Lower leg skin (tissue), 4 donors: ENCODE measurements around the gene DDX55. TPM values are rescaled to one million over a fixed set of nuclear protein-coding genes. Genes with fewer than 3 reads are reported as not detected.
"Not testable (repeated sequence)": the region's sequence is repeated elsewhere in the genome, so short reads cannot be mapped to it uniquely, and the experiment has no call there.

Source experiments
- DNase-seq, 2 donors: peaks; one replicate each; pipeline ENCODE4 v3.0.0-alpha.2; 2019; ENCODE audit warnings: low spot score in 2 of 2
- H3K4me3 ChIP-seq: fragments of 200-600 bp; sonication (generic); 2 replicates; pipeline ENCODE4 v1.5.1; 2017; ENCODE audit warnings: mild to moderate bottlenecking, low read depth; ENCODE audit not compliant: poor library complexity, severe bottlenecking
- POLR2A ChIP-seq, 2 donors: fragments of 450-650 bp; IDR thresholded peaks; one replicate each; pipeline ENCODE4 v1.6.1; 2016 to 2017; ENCODE audit warnings: antibody characterized with exemption in 2 of 2, mild to moderate bottlenecking in 1 of 2, moderate library complexity in 1 of 2
- WGBS, 2 donors: methylation state at CpG; one replicate each; pipeline ENCODE4 v1.1.5; 2018; 5-methylcytosine and 5-hydroxymethylcytosine counted together
- intact Hi-C: fragments of 100-400 bp; cut with DNase I; formaldehyde crosslinking; loops from one replicate; pipeline ENCODE4 v1.15.0; 2023; ENCODE audit warnings: low total_unique reads
- total RNA-seq, 4 donors: library from RNA; depleted of rRNA; stranded (reverse); fragments of >200 nt; gene quantifications; one replicate each; pipeline ENCODE4 v1.1.0, GENCODE V29; 2016
- TF ChIP-seq, protein P1 (sequence below), 3 donors: fragments of 450-650 bp; IDR thresholded peaks; one replicate each; pipeline ENCODE4 v1.5.1; 2016; ENCODE audit warnings: antibody characterized with exemption in 3 of 3, mild to moderate bottlenecking in 3 of 3, moderate library complexity in 2 of 3

Gene DDX55, protein sequence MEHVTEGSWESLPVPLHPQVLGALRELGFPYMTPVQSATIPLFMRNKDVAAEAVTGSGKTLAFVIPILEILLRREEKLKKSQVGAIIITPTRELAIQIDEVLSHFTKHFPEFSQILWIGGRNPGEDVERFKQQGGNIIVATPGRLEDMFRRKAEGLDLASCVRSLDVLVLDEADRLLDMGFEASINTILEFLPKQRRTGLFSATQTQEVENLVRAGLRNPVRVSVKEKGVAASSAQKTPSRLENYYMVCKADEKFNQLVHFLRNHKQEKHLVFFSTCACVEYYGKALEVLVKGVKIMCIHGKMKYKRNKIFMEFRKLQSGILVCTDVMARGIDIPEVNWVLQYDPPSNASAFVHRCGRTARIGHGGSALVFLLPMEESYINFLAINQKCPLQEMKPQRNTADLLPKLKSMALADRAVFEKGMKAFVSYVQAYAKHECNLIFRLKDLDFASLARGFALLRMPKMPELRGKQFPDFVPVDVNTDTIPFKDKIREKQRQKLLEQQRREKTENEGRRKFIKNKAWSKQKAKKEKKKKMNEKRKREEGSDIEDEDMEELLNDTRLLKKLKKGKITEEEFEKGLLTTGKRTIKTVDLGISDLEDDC
- total RNA-seq, result 10 to 100 TPM; 15.7 to 67.6 (median 21.0) TPM

DNA sequence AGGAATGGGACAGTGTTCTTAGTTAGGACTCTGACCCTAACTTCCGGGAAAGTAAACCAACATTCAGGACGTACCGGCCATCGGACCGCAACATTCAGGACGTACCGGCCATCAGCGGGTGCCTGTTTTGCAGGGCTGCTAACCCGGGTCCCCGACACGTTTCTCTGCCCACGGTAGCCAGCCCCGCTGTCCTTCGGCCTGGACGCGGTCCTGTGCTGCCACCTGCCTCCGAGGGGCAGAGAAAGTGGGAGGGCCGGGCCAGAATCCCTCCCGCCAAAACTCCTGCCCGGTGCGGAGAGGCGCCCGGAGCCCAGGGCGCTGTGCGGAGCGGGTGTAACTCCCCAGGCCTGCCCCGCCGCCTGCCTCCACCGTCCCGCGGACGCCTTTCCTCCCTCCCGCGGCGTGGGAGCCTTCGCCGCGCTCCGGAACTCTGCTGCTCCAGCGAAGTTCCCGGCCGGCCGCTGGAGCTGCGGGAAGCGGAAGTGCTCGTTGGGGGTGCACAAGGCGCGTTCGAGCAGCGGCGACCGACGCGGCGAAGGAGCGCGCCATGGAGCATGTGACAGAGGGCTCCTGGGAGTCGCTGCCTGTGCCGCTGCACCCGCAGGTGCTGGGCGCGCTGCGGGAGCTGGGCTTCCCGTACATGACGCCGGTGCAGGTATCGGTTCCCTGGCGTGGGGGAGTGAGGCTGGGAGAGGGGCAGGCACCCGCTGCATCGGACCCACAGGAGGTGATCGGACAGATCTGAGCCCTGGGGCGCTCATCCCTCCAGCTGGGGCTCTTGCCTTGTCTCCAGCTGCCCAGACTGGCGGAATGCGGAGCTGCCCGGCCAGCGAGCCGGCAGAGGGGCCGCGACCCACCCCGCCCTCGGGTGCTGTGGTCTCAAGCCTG lies at the start of gene DDX55:
TSS of gene DDX55 (plus strand) at position 498 of the 888 bp plus-strand sequence. CDS start at position 548, 50 bp downstream.
- peak within 1 kb of the TSS; percentile 99 for H3K4me3 ChIP-seq
- intact Hi-C loops, result no loop called here
- 0 to 1% methylated on average over 23 to 45 of the region's 81 CpGs for WGBS, 2 donors
- TF ChIP-seq, protein P1, sequence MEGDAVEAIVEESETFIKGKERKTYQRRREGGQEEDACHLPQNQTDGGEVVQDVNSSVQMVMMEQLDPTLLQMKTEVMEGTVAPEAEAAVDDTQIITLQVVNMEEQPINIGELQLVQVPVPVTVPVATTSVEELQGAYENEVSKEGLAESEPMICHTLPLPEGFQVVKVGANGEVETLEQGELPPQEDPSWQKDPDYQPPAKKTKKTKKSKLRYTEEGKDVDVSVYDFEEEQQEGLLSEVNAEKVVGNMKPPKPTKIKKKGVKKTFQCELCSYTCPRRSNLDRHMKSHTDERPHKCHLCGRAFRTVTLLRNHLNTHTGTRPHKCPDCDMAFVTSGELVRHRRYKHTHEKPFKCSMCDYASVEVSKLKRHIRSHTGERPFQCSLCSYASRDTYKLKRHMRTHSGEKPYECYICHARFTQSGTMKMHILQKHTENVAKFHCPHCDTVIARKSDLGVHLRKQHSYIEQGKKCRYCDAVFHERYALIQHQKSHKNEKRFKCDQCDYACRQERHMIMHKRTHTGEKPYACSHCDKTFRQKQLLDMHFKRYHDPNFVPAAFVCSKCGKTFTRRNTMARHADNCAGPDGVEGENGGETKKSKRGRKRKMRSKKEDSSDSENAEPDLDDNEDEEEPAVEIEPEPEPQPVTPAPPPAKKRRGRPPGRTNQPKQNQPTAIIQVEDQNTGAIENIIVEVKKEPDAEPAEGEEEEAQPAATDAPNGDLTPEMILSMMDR (IDR thresholded peaks at IDR 0.05), result no peak
- no peak for TF ChIP-seq POLR2A (IDR thresholded peaks at IDR 0.05)
- DNase-seq, result peak; percentile 64 to 96

DNA sequence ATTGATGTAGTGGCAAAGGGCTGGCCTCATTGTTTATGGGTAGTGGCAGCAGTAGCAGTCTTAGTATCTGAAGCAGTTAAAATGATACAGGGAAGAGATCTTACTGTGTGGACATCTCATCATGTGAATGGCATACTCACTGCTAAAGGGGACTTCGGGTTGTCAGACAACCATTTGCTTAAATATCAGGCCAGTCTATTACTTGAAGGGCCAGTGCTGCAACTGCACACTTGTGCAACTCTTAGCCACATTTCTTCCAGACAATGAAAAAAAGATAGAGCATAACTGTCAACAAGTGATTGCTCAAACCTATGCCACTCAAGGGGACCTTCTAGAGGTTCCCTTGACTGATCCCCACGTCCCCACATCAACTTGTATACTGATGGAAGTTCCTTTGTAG lies 47.8 kb upstream of the DDX55 start:
- intact Hi-C loops, DNase-seq, H3K4me3 ChIP-seq: not testable (repeated sequence)
- WGBS, 2 donors, result 59 to 73% methylated on average over 2 of the region's 2 CpGs

DNA sequence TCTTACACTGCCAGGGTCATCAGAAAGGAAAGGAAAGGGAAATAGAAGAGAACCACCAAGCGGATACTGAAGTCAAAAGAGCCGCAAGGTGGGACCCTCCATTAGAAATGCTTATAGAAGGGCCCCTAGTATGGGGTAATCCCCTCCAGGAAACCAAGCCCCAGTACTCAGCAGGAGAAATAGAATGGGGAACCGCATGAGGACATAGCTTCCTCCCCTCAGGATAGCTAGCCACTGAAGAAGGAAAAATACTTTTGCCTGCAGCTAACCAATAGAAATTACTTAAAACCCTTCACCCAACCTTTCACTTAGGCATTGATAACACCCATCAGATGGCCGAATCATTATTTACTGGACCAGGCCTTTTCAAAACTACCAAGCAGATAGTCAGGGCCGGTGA lies 47.1 kb upstream of the DDX55 start:
- WGBS, 2 donors, result 85 to 94% methylated on average over 5 of the region's 5 CpGs
- intact Hi-C loops, result not testable (repeated sequence)

DNA sequence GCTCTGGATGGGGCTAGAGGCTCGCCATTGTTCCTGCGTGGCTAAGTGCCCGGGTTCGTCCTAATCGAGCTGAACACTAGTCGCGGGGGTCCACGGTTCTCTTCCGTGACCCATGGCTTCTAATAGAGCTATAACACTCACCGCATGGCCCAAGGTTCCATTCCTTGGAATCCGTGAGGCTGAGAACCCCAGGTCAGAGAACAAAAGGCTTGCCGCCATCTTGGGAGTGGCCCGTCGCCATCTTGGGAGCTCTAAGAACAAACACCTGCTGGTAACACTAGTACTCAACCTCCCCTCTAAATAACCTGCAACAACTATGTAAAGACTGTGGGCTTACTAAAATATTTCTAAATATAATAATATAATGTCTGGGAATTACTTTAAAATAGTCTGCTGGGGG lies 43.4 kb upstream of the DDX55 start:
- DNase-seq, intact Hi-C loops, H3K4me3 ChIP-seq: not testable (repeated sequence)
- 92 to 96% methylated on average over 14 of the region's 14 CpGs for WGBS, 2 donors

More for the DNA sequence above, 47.1 kb upstream of the DDX55 start:
- H3K4me3 ChIP-seq, DNase-seq: not testable (repeated sequence)

DNA sequence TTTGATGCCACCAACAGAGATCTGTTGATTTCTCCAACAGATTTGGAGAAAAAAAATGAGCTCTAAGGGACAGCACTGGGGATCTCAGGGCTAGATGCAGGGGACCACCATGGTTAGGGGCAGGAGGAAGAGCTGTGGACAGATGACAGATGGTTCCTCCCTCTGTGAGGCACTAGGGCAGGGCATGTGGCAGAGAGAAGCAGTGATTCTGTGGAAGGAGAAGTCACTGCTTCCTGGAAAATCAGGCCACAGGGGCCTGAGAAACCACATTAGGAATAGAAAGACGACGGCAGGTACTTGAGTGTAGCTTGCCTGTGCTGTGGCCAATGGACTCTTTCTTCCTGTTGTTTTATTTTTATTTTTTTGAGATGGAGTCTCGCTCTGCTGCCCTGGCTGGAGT lies 42.4 kb upstream of the DDX55 start:
- intact Hi-C loops, result no loop called here
- no peak for TF ChIP-seq POLR2A (IDR thresholded peaks at IDR 0.05)
- TF ChIP-seq, protein P1 (IDR thresholded peaks at IDR 0.05), result no peak
- no peak overlapping the region for H3K4me3 ChIP-seq
- 73 to 79% methylated on average over 3 of the region's 3 CpGs for WGBS, 2 donors
- DNase-seq, result no peak

DNA sequence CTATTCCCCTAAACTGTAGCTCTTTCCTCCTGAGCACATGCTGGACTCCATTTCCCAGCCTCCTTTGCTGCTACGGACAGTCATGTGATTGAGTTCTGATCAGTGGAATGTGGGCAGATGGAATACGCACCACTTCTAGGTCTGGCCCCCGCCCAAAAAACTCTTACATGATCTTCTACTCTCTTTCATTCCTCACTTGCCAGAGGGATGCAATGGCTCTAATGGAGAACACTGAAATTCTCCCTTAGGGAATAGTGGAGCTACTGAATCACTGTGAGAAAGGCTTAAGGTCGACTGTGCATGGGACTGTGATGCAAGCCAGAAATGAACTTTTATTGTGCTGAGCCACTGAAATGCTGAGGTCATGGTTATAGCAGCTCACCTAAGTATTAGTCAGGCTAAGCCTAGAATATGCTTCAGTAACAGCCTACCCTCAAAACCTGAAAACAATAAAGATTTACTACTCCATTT lies 30.5 kb upstream of the DDX55 start:
- WGBS, 2 donors, result 24 to 30% methylated on average over 4 of the region's 4 CpGs
- DNase-seq, result peak; percentile 61 to 86
- no peak for TF ChIP-seq POLR2A (IDR thresholded peaks at IDR 0.05)
- TF ChIP-seq, protein P1 (IDR thresholded peaks at IDR 0.05), result no peak
- intact Hi-C loops, result no loop called here
- H3K4me3 ChIP-seq, result no peak overlapping the region

DNA sequence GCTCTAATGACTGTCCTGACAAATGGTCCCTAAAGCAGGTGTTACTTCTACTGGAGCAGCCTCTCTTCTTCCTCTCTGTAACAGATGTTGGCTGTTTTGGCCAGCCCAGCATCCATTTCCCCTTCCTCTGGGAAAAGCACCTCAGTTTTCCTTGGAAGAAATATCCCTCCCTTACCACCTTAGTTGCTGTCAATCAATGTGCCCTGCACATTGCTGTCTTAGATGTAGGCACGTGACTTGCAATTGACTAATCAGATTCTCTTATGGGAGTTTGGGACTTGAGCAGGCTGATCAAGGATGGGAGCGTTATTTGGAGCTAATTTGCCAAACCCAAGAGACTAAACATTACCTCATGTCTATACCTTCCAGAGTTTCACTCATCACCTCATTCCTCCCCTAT lies 29.5 kb upstream of the DDX55 start:
- TF ChIP-seq, protein P1 (IDR thresholded peaks at IDR 0.05), result no peak
- TF ChIP-seq POLR2A (IDR thresholded peaks at IDR 0.05), result no peak
- WGBS, 2 donors, result 44 to 86% methylated on average over 2 of the region's 2 CpGs
- intact Hi-C loops, result no loop called here
- DNase-seq, result peak in 1 of 2 donors; percentile 8
- H3K4me3 ChIP-seq, result no peak overlapping the region
